Memory B cell (primary cell): ENCODE measurements around the gene DPP6.

Experiments
- ATAC-seq: fragments of 150-1000 bp; cut with Tn5 transposase; 2 replicates; pipeline ENCODE4 v1.10.0; 2021; ENCODE audit warnings: low read depth, mild to moderate bottlenecking, moderate library complexity
- DNase-seq, 2 donors: peaks; one replicate each; pipeline ENCODE4 v3.0.0; 2022; ENCODE audit warnings: low spot score in 2 of 2
- H3K27ac Mint-ChIP-seq: one replicate; pipeline ENCODE4 v1.8.0; 2022; ENCODE audit warnings: mild to moderate bottlenecking, moderate library complexity, mixed read lengths
- H3K27me3 Mint-ChIP-seq: one replicate; pipeline ENCODE4 v1.8.0; 2022; ENCODE audit warnings: mixed read lengths
- H3K36me3 Mint-ChIP-seq: one replicate; pipeline ENCODE4 v1.8.0; 2022; ENCODE audit warnings: mild to moderate bottlenecking, mixed read lengths
- H3K4me1 Mint-ChIP-seq: one replicate; pipeline ENCODE4 v1.8.0; 2022; ENCODE audit warnings: mixed read lengths
- H3K4me3 Mint-ChIP-seq: one replicate; pipeline ENCODE4 v1.8.0; 2022; ENCODE audit warnings: mild to moderate bottlenecking, moderate library complexity, mixed read lengths
- H3K9me3 Mint-ChIP-seq: one replicate; pipeline ENCODE4 v1.8.0; 2022; ENCODE audit warnings: mixed read lengths

Gene DPP6

DNA sequence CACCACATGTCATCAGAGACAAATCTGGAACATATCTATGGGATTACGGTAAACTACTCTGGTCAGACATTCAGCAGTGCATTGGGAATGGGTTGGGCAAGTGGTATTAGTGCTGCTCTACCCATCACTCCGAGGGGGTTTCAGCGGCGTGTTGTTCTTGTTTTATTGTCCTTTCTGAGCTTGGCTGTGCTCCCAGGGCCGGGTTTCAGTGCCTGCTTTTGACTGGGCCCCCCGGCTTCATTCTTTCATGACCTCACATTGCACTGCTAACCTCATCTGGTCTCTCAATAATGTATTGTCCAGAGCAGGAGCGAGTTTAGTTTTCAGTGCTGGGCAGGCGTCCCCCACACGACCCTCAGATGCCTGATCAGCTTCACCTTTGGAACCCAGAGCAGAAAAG, 586.1 kb downstream of the DPP6 start:
- Mint-ChIP-seq H3K9me3 (peaks cover 8% of the 10 kb centered on the region), H3K27ac (no peak overlapping the region), H3K4me1 (no peaks in the 10 kb centered on the region), H3K27me3 (peaks cover 1% of the 10 kb centered on the region), H3K36me3 (no peaks in the 10 kb centered on the region), H3K4me3 (no peak overlapping the region)
- ATAC-seq (no peak), DNase-seq (no peak)

DNA sequence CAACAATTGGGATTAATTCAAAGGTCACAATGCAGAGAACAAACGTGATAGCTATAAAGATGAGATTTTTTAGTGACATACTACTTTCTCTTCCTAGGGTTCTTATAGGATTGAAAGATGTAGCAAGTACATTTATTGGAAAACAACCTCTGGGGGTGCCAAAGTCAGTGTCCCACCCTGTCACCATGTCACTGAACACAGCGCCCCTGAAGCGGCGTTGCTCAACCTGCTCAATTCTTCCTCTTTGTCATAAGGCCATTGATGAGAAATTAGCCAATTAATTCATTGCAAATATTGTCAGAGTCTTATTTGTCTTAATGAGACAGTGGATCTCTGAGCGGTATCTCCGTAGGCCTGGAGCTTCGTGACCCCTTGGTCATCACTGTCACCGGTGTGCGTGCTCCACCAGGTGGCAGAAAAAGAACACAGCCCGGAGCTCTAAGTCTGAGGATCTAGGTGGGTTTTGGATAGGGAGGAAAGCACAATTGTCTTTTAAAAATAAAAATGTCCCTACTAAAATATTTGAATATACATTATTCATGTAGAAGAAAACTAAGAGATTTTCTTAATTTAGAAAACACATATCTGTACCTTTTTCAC, 588.2 kb downstream of the DPP6 start:
- ATAC-seq (no peak), DNase-seq (no peak)
- Mint-ChIP-seq H3K4me3 (no peak overlapping the region), H3K4me1 (no peaks in the 10 kb centered on the region), H3K27me3 (peaks cover 1% of the 10 kb centered on the region), H3K36me3 (no peaks in the 10 kb centered on the region), H3K9me3 (peaks cover 6% of the 10 kb centered on the region), H3K27ac (no peak overlapping the region)

DNA sequence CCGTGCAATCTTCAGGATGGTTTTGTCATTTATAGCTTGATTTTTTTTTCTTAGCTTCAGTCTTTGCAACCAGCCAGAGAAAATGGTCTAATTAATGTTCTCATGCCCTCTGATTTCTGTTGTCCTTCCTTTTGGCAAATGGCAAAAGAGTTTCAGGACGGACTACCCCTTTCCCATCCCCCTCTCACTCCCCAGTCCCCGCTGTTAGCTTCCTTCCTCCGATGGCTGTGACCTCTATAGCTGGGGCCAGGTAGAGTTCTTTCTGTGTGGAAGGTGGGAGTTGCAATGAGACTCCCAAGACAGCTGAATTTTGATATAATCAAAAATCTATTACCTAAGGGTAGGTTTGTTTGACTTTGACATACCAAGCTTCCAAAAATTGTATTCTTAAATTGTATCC, 588.7 kb downstream of the DPP6 start:
- Mint-ChIP-seq H3K4me3 (no peak overlapping the region), H3K9me3 (peaks cover 5% of the 10 kb centered on the region), H3K36me3 (no peaks in the 10 kb centered on the region), H3K4me1 (no peaks in the 10 kb centered on the region), H3K27ac (no peak overlapping the region), H3K27me3 (peaks cover 1% of the 10 kb centered on the region)
- no peak for DNase-seq
- ATAC-seq: no peak

DNA sequence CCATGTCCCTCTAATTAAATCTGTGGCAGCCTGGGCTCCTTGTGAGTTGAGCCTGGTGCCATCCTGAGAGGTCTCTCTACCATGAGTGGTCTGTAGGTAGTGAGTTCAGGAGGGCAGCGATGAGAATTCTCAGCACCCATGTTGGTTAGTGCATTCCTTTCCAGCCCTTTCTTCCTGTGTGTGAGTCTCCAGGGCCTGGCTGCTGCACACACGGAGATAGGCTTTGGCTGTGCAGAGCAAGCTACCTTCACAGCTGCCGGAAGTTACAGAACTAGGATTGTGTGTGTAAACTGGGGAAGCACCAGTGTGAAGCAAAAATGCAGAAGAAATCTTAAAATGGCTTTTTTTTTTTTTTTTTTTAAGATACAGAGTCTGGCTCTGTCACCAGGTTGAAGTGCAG, 592.2 kb downstream of the DPP6 start:
- Mint-ChIP-seq H3K4me1 (no peaks in the 10 kb centered on the region), H3K27me3 (no peaks in the 10 kb centered on the region), H3K36me3 (no peaks in the 10 kb centered on the region), H3K4me3 (no peak overlapping the region), H3K27ac (no peak overlapping the region), H3K9me3 (no peaks in the 10 kb centered on the region)
- ATAC-seq (no peak), DNase-seq (no peak)

DNA sequence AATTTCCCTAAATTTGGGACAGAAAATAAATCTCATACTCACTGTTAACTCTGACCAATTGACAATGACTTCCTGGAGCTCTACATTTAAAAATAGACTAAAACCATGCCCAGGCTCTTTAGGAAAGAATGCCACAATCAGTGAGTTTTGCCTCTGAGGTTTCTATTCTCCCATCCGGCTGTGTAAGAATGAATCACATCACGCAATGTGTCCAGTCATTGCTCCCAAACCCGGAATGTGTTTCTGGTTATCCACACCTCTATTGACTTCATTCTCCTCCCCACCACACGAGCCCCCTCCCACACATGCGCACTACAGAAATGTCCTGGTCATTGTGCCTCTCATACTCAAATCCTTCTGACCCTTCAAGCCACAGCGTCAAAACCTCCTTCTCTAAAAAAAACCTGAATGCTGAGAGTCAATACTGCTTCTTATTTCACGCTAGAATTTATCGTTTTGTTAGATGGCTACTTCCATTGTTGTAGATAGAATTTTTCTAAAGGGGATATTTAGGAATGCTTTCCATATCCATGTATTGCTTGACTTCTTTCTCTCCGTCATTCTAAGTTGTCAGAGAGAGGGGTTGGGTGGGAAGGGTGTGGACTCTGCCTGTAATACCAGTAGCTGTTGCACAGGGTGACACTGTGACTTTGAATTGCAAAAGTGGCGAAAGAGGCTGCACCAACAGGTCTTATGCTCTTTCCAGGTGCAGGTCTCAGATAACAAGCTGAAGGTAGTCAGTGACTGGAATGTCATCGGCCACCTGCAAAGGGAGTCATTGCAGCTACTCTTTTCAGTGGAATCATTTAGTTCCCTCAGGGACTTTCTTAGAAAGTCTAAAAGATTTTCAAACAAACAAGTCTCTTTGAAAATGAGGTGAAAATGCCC, 594.2 kb downstream of the DPP6 start:
- no peaks in the 10 kb centered on the region for H3K9me3 Mint-ChIP-seq
- no peak for ATAC-seq
- DNase-seq: no peak
- no peaks in the 10 kb centered on the region for H3K36me3 Mint-ChIP-seq
- no peaks in the 10 kb centered on the region for H3K4me1 Mint-ChIP-seq
- no peak overlapping the region for H3K4me3 Mint-ChIP-seq
- no peak overlapping the region for H3K27ac Mint-ChIP-seq
- no peaks in the 10 kb centered on the region for H3K27me3 Mint-ChIP-seq

DNA sequence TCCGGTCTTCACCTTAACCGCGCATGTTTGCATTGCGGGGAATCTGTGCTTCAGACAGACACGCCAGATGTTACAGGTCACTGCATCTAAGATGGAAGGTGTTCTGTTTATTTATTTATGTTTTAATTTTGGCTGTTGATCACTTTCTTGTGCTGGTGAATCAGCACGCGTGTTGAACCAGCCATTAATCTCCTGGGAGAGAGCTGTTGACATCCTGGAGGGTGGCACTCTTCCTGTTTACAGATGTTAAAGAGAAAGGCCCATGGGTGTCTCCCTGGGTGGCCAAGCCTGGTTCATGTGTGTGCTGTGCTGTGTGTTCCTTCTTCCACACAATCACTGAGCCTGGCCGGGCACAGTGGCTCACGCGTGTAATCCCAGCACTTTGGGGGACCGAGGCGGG, 595.4 kb downstream of the DPP6 start:
- Mint-ChIP-seq H3K27me3 (no peaks in the 10 kb centered on the region), H3K9me3 (no peaks in the 10 kb centered on the region), H3K4me1 (no peaks in the 10 kb centered on the region), H3K4me3 (no peak overlapping the region), H3K27ac (no peak overlapping the region), H3K36me3 (no peaks in the 10 kb centered on the region)
- no peak for DNase-seq
- no peak for ATAC-seq

DNA sequence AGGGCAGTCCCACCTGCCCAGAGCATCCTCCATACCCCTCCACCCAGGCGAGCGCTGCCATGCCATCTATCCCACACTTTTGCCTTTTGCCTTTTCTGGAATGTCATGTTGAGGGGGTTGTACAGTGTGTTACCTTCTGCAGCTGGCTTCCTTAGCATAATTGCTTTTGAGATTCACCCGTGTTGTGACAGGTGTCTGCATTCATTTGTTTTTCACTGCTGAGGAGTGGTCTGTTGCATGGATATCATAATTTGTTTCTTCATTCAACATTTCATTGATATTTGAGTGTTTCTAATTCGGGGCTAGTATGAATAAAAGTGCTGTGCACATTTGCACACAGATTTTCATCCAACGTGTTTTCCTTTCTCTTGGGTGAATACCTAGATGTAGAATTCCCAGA, 596.8 kb downstream of the DPP6 start:
- Mint-ChIP-seq H3K4me1 (no peaks in the 10 kb centered on the region), H3K27ac (no peak overlapping the region), H3K9me3 (no peaks in the 10 kb centered on the region), H3K27me3 (no peaks in the 10 kb centered on the region), H3K36me3 (no peaks in the 10 kb centered on the region), H3K4me3 (no peak overlapping the region)
- DNase-seq (no peak), ATAC-seq (no peak)

DNA sequence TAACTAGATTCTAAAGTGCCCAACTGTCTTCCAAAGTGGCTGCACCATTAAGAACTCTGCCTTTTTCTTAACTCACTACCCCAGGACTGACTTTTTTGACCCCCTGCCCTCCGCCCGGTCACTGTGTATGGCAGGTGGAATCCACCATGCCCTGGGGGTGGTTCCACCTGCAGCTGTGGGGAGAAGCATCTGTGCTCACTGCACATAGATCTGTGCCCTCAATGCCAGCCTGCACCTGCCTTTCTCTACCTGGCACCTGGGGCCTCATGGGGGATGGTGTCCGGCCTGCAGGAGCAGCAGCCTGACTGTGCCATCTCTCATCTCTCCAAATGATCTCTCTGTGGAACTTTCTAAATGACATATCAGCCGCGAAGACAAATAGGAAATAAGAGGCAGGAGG, 597.2 kb downstream of the DPP6 start:
- Mint-ChIP-seq H3K36me3 (no peaks in the 10 kb centered on the region), H3K9me3 (no peaks in the 10 kb centered on the region), H3K4me1 (no peaks in the 10 kb centered on the region), H3K27ac (no peak overlapping the region), H3K4me3 (no peak overlapping the region), H3K27me3 (no peaks in the 10 kb centered on the region)
- DNase-seq: no peak
- no peak for ATAC-seq

DNA sequence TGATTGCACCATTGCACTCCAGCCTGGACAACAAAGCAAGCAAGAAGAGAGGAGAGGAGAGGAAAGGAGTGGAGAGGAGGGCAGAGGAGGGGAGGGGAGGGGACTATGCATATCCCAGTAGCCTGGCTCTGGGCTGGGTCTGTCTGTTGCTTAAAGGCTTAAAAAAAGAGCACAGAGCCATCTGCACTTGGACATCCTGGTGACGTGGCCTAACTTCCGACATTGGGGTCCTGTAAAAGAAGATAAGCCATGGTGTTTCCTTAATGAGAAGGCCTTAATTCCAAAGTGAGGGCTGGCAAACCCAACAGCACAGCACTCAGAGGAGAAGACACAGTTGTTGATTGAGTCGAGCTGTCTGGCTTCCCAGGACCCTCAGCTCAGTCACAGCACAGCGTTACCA, 598.1 kb downstream of the DPP6 start:
- no peaks in the 10 kb centered on the region for H3K36me3 Mint-ChIP-seq
- no peaks in the 10 kb centered on the region for H3K4me1 Mint-ChIP-seq
- no peaks in the 10 kb centered on the region for H3K9me3 Mint-ChIP-seq
- DNase-seq (no peak), ATAC-seq (no peak)
- H3K27ac Mint-ChIP-seq: no peak overlapping the region
- H3K27me3 Mint-ChIP-seq: no peaks in the 10 kb centered on the region
- H3K4me3 Mint-ChIP-seq: no peak overlapping the region

DNA sequence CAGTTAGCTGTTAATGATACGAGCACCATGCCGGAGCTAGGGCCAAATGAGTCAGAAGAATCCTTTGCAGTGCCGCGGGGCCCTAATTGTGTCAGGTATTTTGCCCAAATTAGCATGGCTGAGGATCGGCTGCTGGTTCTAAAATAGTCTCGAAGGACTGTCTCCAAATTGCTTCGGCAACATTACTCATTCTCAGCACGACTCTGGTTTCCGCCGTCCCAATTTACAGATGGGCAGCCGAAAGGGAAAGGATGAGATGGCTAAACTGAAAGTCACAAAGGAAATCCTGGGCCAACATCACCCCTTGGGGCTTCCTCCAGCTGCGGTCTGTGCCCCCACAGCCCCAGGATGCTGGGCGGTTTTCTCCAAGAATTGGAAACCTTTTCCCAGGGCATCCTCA, 599.3 kb downstream of the DPP6 start:
- Mint-ChIP-seq H3K9me3 (peaks cover 4% of the 10 kb centered on the region), H3K36me3 (no peaks in the 10 kb centered on the region), H3K4me1 (no peaks in the 10 kb centered on the region), H3K4me3 (no peak overlapping the region), H3K27me3 (no peaks in the 10 kb centered on the region), H3K27ac (no peak overlapping the region)
- DNase-seq (no peak), ATAC-seq (no peak)

DNA sequence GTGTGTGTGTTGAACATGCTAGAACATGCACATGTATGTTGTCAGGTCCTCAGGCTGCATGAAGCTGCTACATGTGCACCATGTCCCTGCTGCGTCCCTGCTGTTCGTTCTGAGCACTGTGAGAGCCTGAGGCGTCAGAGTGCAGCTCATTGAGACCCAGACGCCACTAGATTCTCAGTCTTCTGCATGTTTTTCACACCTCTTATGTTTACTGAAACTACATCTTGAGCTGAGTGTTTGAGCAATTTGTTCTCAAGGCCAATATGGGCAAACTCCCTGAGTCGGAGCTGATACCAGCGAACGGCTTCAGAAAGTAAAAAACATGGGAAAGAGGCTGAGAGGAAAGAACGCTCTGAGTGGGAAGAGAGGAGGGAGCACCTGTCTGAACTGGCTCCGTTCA, 600.4 kb downstream of the DPP6 start:
- Mint-ChIP-seq H3K4me3 (no peak overlapping the region), H3K4me1 (no peaks in the 10 kb centered on the region), H3K27ac (no peak overlapping the region), H3K36me3 (no peaks in the 10 kb centered on the region), H3K9me3 (peaks cover 6% of the 10 kb centered on the region), H3K27me3 (no peaks in the 10 kb centered on the region)
- DNase-seq: no peak
- no peak for ATAC-seq

DNA sequence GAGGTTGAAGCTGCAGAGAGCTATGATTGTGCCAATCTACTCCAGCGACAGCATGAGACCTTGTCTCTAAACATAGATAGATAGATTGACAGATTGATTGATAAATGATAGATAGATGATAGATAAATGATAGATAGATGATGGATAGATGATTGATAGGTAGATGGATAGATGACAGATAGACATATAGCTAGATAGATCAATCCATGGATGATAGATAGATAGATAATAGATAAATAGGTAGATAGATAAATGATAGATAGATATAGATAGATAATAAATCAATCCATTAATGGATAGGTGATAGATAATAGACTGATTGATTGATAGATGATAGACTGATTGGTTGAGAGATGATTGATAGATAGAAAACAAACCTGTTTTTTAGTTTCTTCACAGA, 601.1 kb downstream of the DPP6 start:
- no peak for ATAC-seq
- peaks cover 7% of the 10 kb centered on the region for H3K9me3 Mint-ChIP-seq
- H3K4me3 Mint-ChIP-seq: no peak overlapping the region
- no peaks in the 10 kb centered on the region for H3K36me3 Mint-ChIP-seq
- H3K27me3 Mint-ChIP-seq: no peaks in the 10 kb centered on the region
- no peak overlapping the region for H3K27ac Mint-ChIP-seq
- no peaks in the 10 kb centered on the region for H3K4me1 Mint-ChIP-seq
- no peak for DNase-seq

DNA sequence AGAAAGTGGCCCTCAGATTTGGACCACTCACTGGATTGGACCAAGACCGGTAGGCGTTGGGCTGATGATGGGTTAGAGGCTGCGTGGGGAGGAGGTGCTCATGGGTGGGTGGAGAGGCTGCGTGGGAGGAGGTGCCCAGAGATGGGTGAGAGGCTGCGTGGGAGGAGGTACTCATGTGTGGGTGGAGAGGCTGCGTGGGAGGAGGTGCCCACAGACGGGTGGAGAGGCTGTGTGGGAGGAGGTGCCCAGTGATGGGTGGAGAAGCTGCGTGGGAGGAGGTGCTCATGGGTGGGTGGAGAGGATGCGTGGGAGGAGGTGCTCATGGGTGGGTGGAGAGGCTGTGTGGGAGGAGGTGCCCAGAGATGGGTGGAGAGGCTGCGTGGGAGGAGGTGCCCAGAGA, 604.4 kb downstream of the DPP6 start:
- Mint-ChIP-seq H3K27ac (no peak overlapping the region), H3K4me3 (no peak overlapping the region), H3K27me3 (no peaks in the 10 kb centered on the region), H3K4me1 (no peaks in the 10 kb centered on the region), H3K36me3 (no peaks in the 10 kb centered on the region), H3K9me3 (peaks cover 17% of the 10 kb centered on the region)
- DNase-seq (no peak), ATAC-seq (no peak)

DNA sequence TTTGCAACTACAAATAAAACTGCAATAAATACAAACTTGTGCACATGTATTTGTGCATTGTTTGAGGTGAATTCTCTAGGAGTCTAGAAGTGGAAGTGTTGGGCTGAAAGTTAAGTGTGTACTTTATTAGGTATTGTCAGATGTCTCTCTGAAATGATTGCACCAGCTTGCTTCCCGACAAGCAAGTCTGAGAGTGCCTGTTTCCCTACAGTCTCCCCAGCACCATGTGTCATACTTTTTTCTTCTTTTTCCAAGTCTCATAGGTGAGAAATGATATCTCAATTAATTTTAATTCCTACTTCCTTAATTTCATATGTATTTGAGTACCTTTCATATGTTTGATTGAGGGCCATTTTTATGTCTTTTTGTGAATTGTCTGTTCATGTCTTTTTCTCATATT, 614.6 kb downstream of the DPP6 start:
- DNase-seq: no peak
- Mint-ChIP-seq H3K27me3 (no peaks in the 10 kb centered on the region), H3K4me1 (no peaks in the 10 kb centered on the region), H3K9me3 (peaks cover 3% of the 10 kb centered on the region), H3K4me3 (no peak overlapping the region), H3K27ac (no peak overlapping the region), H3K36me3 (no peaks in the 10 kb centered on the region)
- no peak for ATAC-seq
